Keratinocyte (primary cell): ENCODE data around the gene MXI1. TPM values are rescaled to one million over a fixed set of nuclear protein-coding genes. Genes with fewer than 3 reads are reported as not detected.
A peak's percentile ranks its signal among the peaks of the same experiment; 100 is the strongest.

Experiments used
- DNase-seq: peaks from one replicate; pipeline ENCODE4 v3.0.0-alpha.2; 2011; ENCODE audit warnings: low read depth, missing footprints, low spot score
- FAIRE-seq: peaks from 2 replicates; lab custom pipeline; 2011; peaks lifted over from hg19 to GRCh38; lab: Jason Lieb, UNC
- H2AFZ ChIP-seq: 2 replicates; pipeline ENCODE4 v1.6.0; 2012; ENCODE audit warnings: low read length, control low read depth, inconsistent platforms; ENCODE audit not compliant: control insufficient read depth
- H3K27ac ChIP-seq: 2 replicates; pipeline ENCODE4 v1.5.1; 2011; ENCODE audit warnings: low read length; ENCODE audit not compliant: control insufficient read depth, insufficient read depth
- H3K27me3 ChIP-seq: 3 replicates; pipeline ENCODE4 v1.6.0; 2011; ENCODE audit warnings: low read length; ENCODE audit not compliant: control insufficient read depth, insufficient read depth; ENCODE audit errors: extremely low read depth
- H3K36me3 ChIP-seq, 2 experiments: 2 replicates in 1 of 2; 3 replicates in 1 of 2; pipeline ENCODE4 v1.5.1; 2011; ENCODE audit warnings: low read length in 2 of 2, mild to moderate bottlenecking in 1 of 2; ENCODE audit not compliant: control insufficient read depth in 2 of 2, insufficient read depth in 2 of 2; ENCODE audit errors: extremely low read depth in 1 of 2
- H3K4me1 ChIP-seq: 3 replicates; pipeline ENCODE4 v1.5.1; 2011; ENCODE audit warnings: low read length; ENCODE audit not compliant: control insufficient read depth, insufficient read depth; ENCODE audit errors: extremely low read depth
- H3K4me2 ChIP-seq: 3 replicates; pipeline ENCODE4 v1.6.0; 2011; ENCODE audit warnings: low read depth, low read length; ENCODE audit not compliant: control insufficient read depth, insufficient read depth; ENCODE audit errors: extremely low read depth
- H3K4me3 ChIP-seq, 3 experiments: fragments of 200-600 bp in 1 of 3; sonication (generic) in 1 of 3; 2 replicates in 2 of 3; 3 replicates in 1 of 3; pipeline ENCODE4 v1.5.1; 2011 to 2016; ENCODE audit warnings: low read length in 3 of 3, mild to moderate bottlenecking in 3 of 3, control low read depth in 2 of 3, inconsistent platforms in 1 of 3, low read depth in 1 of 3, mixed read lengths in 1 of 3, mixed run types in 1 of 3, moderate library complexity in 1 of 3; ENCODE audit not compliant: control insufficient read depth in 2 of 3, insufficient read depth in 2 of 3; ENCODE audit errors: extremely low read depth in 1 of 3
- H3K79me2 ChIP-seq: 2 replicates; pipeline ENCODE4 v1.6.0; 2012; ENCODE audit warnings: low read length; ENCODE audit not compliant: control insufficient read depth, insufficient read depth
- H3K9ac ChIP-seq: 3 replicates; pipeline ENCODE4 v1.6.0; 2011; ENCODE audit warnings: low read length; ENCODE audit not compliant: control insufficient read depth, insufficient read depth; ENCODE audit errors: extremely low read depth
- H3K9me1 ChIP-seq: 3 replicates; pipeline ENCODE4 v1.6.0; 2011; ENCODE audit warnings: low read length; ENCODE audit not compliant: control insufficient read depth, insufficient read depth; ENCODE audit errors: extremely low read depth
- H3K9me3 ChIP-seq: 2 replicates; pipeline ENCODE4 v1.5.1; 2012; ENCODE audit warnings: low read depth, low read length; ENCODE audit not compliant: control insufficient read depth
- H4K20me1 ChIP-seq: 3 replicates; pipeline ENCODE4 v1.6.0; 2011; ENCODE audit warnings: low read length; ENCODE audit not compliant: control insufficient read depth, insufficient read depth; ENCODE audit errors: extremely low read depth
- CTCF ChIP-seq, 3 experiments: IDR thresholded peaks in 1 of 3; conservative IDR thresholded peaks in 1 of 3; optimal IDR thresholded peaks in 1 of 3; 2 replicates in 2 of 3; 3 replicates in 1 of 3; pipeline versions ENCODE3 to v1.5.1; 2011; ENCODE audit warnings: low read length in 3 of 3, mild to moderate bottlenecking in 3 of 3, moderate library complexity in 2 of 3, control low read depth in 1 of 3, inconsistent platforms in 1 of 3; ENCODE audit not compliant: insufficient read depth in 2 of 3; ENCODE audit errors: extremely low read depth in 1 of 3
- EZH2 ChIP-seq: IDR thresholded peaks from one replicate; pipeline ENCODE4 v1.6.1; 2012; ENCODE audit warnings: inconsistent platforms, mild to moderate bottlenecking, low read length, moderate library complexity
- dilution Hi-C: fragments of 300-500 bp; cut with MboI; formaldehyde crosslinking; loops from one replicate; pipeline ENCODE4 v1.7.0; 2020; ENCODE audit warnings: low sequenced_read_pairs; ENCODE audit not compliant: extremely low pct_ligation_motif_present
- polyA plus RNA-seq, 5 experiments: library from polyadenylated mRNA; depleted of rRNA in 3 of 5; stranded (reverse) in 3 of 5; stranded (forward) in 1 of 5; unstranded in 1 of 5; fragments of >200 nt; gene quantifications; 1 replicate in 1 of 5; 2 replicates in 3 of 5; 3 replicates in 1 of 5; pipeline versions ENCODE4 v1.2.1 to v1.2.3, GENCODE V29; 2011 to 2012; ENCODE audit warnings: missing spikeins in 2 of 5, low read depth in 1 of 5, low replicate concordance in 1 of 5

MXI1 gene
- polyA plus RNA-seq, 1 donor (not counting 4 experiments of a cell fraction or from before 2014, with no cell fraction given): 17.8 TPM

GRCh38 chr10:110167149-110167548 is 40.3 kb upstream of the MXI1 start:
- Histone ChIP-seq H3K79me2 (no peaks in the 10 kb centered on the region), H4K20me1 (no peaks in the 10 kb centered on the region), H3K9me3 (no peaks in the 10 kb centered on the region), H3K9ac (no peak overlapping the region), H3K36me3 (no peaks in the 10 kb centered on the region), H3K27ac (no peak overlapping the region), H2AFZ (no peak overlapping the region), H3K27me3 (peaks cover 19% of the 10 kb centered on the region), H3K9me1 (no peaks in the 10 kb centered on the region), H3K4me3 (no peak overlapping the region), H3K4me1 (peaks cover 6% of the 10 kb centered on the region), H3K4me2 (no peak overlapping the region)
- dilution Hi-C loops: no loop called here
- FAIRE-seq (no peak), DNase-seq (no peak)
- TF ChIP-seq CTCF (optimal IDR thresholded peaks at IDR 0.05 in 1 of 3, IDR thresholded peaks at IDR 0.05 in 1 of 3, conservative IDR thresholded peaks at IDR 0.05 in 1 of 3; ENCODE audit: extremely low read depth in 1 of 3, insufficient read depth in 2 of 3, low read length in 3 of 3) (no peak), EZH2 (no peak)

GRCh38 chr10:110168601-110169481 is 38.6 kb upstream of the MXI1 start:
- H3K27me3 ChIP-seq: peaks cover 19% of the 10 kb centered on the region
- dilution Hi-C loops: no loop called here
- no peak for FAIRE-seq

More at GRCh38 chr10:110168601-110169481, 38.6 kb upstream of the MXI1 start:
- Histone ChIP-seq H3K79me2 (no peaks in the 10 kb centered on the region), H3K9me1 (no peaks in the 10 kb centered on the region), H3K9ac (no peak overlapping the region), H3K27ac (no peak overlapping the region), H3K36me3 (no peaks in the 10 kb centered on the region), H2AFZ (peak overlapping the region; percentile 70), H3K4me3 (no peak overlapping the region), H3K4me1 (peaks cover 6% of the 10 kb centered on the region), H3K9me3 (no peaks in the 10 kb centered on the region), H4K20me1 (no peaks in the 10 kb centered on the region), H3K4me2 (peak overlapping the region; percentile 22)
- DNase-seq: no peak
- no peak for TF ChIP-seq EZH2
- TF ChIP-seq CTCF (optimal IDR thresholded peaks at IDR 0.05 in 1 of 3, IDR thresholded peaks at IDR 0.05 in 1 of 3, conservative IDR thresholded peaks at IDR 0.05 in 1 of 3; ENCODE audit: extremely low read depth in 1 of 3, insufficient read depth in 2 of 3, low read length in 3 of 3): no peak
